Naive thymus-derived CD4-positive, alpha-beta T cell (primary cell): Measurements from ENCODE around the gene SGCA. TPM values are rescaled to one million over a fixed set of nuclear protein-coding genes. Genes with fewer than 3 reads are reported as not detected.

Experiments used
- ATAC-seq: fragments of 150-1000 bp; cut with Tn5 transposase; 2 replicates; pipeline ENCODE4 v1.10.0; 2021; ENCODE audit warnings: mild to moderate bottlenecking, moderate library complexity
- CTCF ChIA-PET: fragments of 350-600 bp; sonication (Branson Sonifier 250); formaldehyde crosslinking; loops from one replicate; lab custom pipeline; 2021; ENCODE audit warnings: antibody characterized with exemption; lab: Charles Lee
- POLR2A ChIA-PET: fragments of 350-600 bp; sonication (Branson Sonifier 250); formaldehyde crosslinking; loops from one replicate; lab custom pipeline; 2021; ENCODE audit warnings: antibody characterized with exemption, inconsistent platforms; lab: Charles Lee
- DNase-seq, 9 donors: peaks; one replicate each; pipeline versions ENCODE4 v3.0.0 to v3.0.0-alpha.2; 2020 to 2022; ENCODE audit warnings: mixed read lengths in 1 of 9
- H3K27ac ChIP-seq: one replicate; pipeline ENCODE4 v1.7.0; 2013; ENCODE audit warnings: mild to moderate bottlenecking, low read depth, low read length, moderate library complexity
- H3K27me3 ChIP-seq, 2 donors: one replicate each; pipeline ENCODE4 v1.7.0; 2013; ENCODE audit warnings: low read length in 2 of 2, mild to moderate bottlenecking in 2 of 2, moderate library complexity in 2 of 2; ENCODE audit not compliant: control insufficient read depth in 2 of 2, insufficient read depth in 2 of 2
- H3K36me3 ChIP-seq, 3 experiments: 1 replicate in 2 of 3; 2 replicates in 1 of 3; pipeline ENCODE4 v1.7.0; 2013; ENCODE audit warnings: low read length in 3 of 3, mild to moderate bottlenecking in 3 of 3, moderate library complexity in 1 of 3; ENCODE audit not compliant: insufficient read depth in 3 of 3, control insufficient read depth in 2 of 3
- H3K4me1 ChIP-seq, 2 donors: one replicate each; pipeline ENCODE4 v1.7.0; 2013; ENCODE audit warnings: low read length in 2 of 2, mild to moderate bottlenecking in 2 of 2, moderate library complexity in 1 of 2; ENCODE audit not compliant: control insufficient read depth in 2 of 2, insufficient read depth in 2 of 2
- H3K4me3 ChIP-seq: 2 replicates; pipeline ENCODE4 v1.7.0; 2013; ENCODE audit warnings: mild to moderate bottlenecking, low read length
- H3K9me3 ChIP-seq, 3 experiments: 1 replicate in 2 of 3; 2 replicates in 1 of 3; pipeline ENCODE4 v1.7.0; 2013; ENCODE audit warnings: low read length in 3 of 3; ENCODE audit not compliant: control insufficient read depth in 2 of 3
- H3K27ac Mint-ChIP-seq, 9 donors: one replicate each; pipeline ENCODE4 v1.8.0; 2020 to 2022; ENCODE audit warnings: mixed read lengths in 9 of 9, mild to moderate bottlenecking in 8 of 9, moderate library complexity in 5 of 9, inconsistent platforms in 2 of 9
- H3K27me3 Mint-ChIP-seq, 5 donors: one replicate each; pipeline ENCODE4 v1.8.0; 2021 to 2022; ENCODE audit warnings: mixed read lengths in 5 of 5, mild to moderate bottlenecking in 1 of 5
- H3K36me3 Mint-ChIP-seq, 5 donors: one replicate each; pipeline ENCODE4 v1.8.0; 2020 to 2022; ENCODE audit warnings: mixed read lengths in 5 of 5, mild to moderate bottlenecking in 3 of 5, inconsistent platforms in 1 of 5
- H3K4me1 Mint-ChIP-seq, 7 donors: one replicate each; pipeline ENCODE4 v1.8.0; 2020 to 2022; ENCODE audit warnings: mixed read lengths in 7 of 7, mild to moderate bottlenecking in 3 of 7, inconsistent platforms in 1 of 7
- H3K4me3 Mint-ChIP-seq, 10 donors: one replicate each; pipeline ENCODE4 v1.8.0; 2020 to 2022; ENCODE audit warnings: mild to moderate bottlenecking in 10 of 10, mixed read lengths in 10 of 10, moderate library complexity in 6 of 10, inconsistent platforms in 2 of 10
- H3K9me3 Mint-ChIP-seq, 11 donors: one replicate each; pipeline ENCODE4 v1.8.0; 2020 to 2022; ENCODE audit warnings: mixed read lengths in 11 of 11, mild to moderate bottlenecking in 4 of 11, inconsistent platforms in 1 of 11, moderate library complexity in 1 of 11
- intact Hi-C, 2 donors: fragments of 100-400 bp; cut with micrococcal nuclease; formaldehyde crosslinking; loops; one replicate each; pipeline ENCODE4 v1.15.1; 2023
- polyA plus RNA-seq, 2 donors: library from polyadenylated mRNA; unstranded; fragments of 300-500 nt; fragmentation: Illumina TruSeq; gene quantifications; one replicate each; pipeline ENCODE4 v1.2.3, GENCODE V29; 2021
- total RNA-seq, 6 experiments: library from RNA in 5 of 6; stranded (reverse) in 5 of 6; gene quantifications; 1 replicate in 5 of 6; 2 replicates in 1 of 6; pipeline ENCODE4 v1.2.3 and lab custom pipeline; 2021 to 2026

SGCA gene
- total and polyA plus RNA-seq, 7 experiments from 2014 or later: 0.69 TPM; not detected in 6

DNA sequence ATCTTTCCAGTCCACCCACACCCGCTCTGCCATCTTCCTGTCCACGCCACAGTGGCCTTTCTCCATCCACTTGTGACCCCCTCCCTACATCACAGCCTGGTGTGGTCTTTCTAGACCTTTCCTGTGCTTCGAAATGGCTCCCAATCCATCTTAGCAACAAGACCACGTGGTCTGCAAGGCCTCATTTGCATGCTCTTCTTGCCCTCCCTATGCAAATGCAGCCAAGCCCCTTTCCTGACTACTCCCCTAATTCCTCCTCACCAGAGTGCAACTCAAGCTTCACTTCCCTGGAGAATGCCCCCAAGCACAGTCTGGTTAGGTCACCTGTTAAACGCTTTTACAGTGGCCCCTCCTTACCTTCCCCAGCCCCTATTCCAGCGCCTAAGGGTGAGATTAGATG, 21.4 kb upstream of the SGCA start:
- H3K4me1 Mint-ChIP-seq: peaks cover 70 to 92% (median 83%) of the 10 kb centered on the region in 7 donors
- no peak for DNase-seq
- ChIA-PET CTCF (interaction anchor here (4.9 kb wide), 1 partner anchor 17 kb away, joined by 24 read pairs; no protein-coding TSS in a partner anchor), POLR2A (interaction anchor here (0.7 kb wide), 1 partner anchor 83 kb away, joined by 3 read pairs; no protein-coding TSS in a partner anchor)
- H3K9me3 ChIP-seq: no peaks in the 10 kb centered on the region
- no peaks in the 10 kb centered on the region for H3K27me3 ChIP-seq
- H3K4me1 ChIP-seq: peaks cover 57 to 62% of the 10 kb centered on the region in 2 donors
- H3K27ac Mint-ChIP-seq: peak overlapping the region in 8 of 9 donors; percentile 49 to 78 (median 71)
- peak overlapping the region in 4 of 10 donors; percentile 4 to 98 (median 38) for H3K4me3 Mint-ChIP-seq
- no peak overlapping the region for H3K27ac ChIP-seq
- H3K4me3 ChIP-seq: no peak overlapping the region
- no peak for ATAC-seq
- H3K36me3 ChIP-seq: peaks cover 4 to 57% (median 13%) of the 10 kb centered on the region in 3 experiments
- intact Hi-C loops: loop anchor here in 1 of 2 donors (10.0 kb wide), 1 partner anchor 560 kb away; the partner anchor contains the start of gene ANKRD40
- H3K9me3 Mint-ChIP-seq: no peaks in the 10 kb centered on the region
- no peaks in the 10 kb centered on the region for H3K27me3 Mint-ChIP-seq
- peaks cover 5 to 70% (median 27%) of the 10 kb centered on the region in 5 donors for H3K36me3 Mint-ChIP-seq

- Mint-ChIP-seq H3K27me3 (no peaks in the 10 kb centered on the region), H3K27ac (peak overlapping the region in 8 of 9 donors; percentile 70 to 89 (median 81)), H3K9me3 (no peaks in the 10 kb centered on the region), H3K4me1 (peaks cover 64 to 86% (median 79%) of the 10 kb centered on the region in 7 donors), H3K4me3 (peak overlapping the region in 8 of 10 donors; percentile 2 to 98 (median 62)), H3K36me3 (peaks cover 5 to 65% (median 21%) of the 10 kb centered on the region in 5 donors)
- Histone ChIP-seq H3K27me3 (no peaks in the 10 kb centered on the region), H3K4me3 (no peak overlapping the region), H3K36me3 (peaks cover 0 to 53% (median 8%) of the 10 kb centered on the region in 3 experiments), H3K27ac (no peak overlapping the region), H3K4me1 (peaks cover 52 to 55% of the 10 kb centered on the region in 2 donors), H3K9me3 (no peaks in the 10 kb centered on the region)
- DNase-seq (no peak), ATAC-seq (no peak)
- ChIA-PET CTCF (interaction anchor here (4.9 kb wide), 1 partner anchor 16 kb away, joined by 24 read pairs; no protein-coding TSS in a partner anchor), POLR2A (interaction anchor here (1.7 kb wide), 1 partner anchor 17 kb away, joined by 9 read pairs; no protein-coding TSS in a partner anchor)
- intact Hi-C loops: loop anchor here in 1 of 2 donors (10.0 kb wide), 1 partner anchor 560 kb away; the partner anchor contains the start of gene ANKRD40
These were observed 20.8 kb upstream of the SGCA start for GRCh38 chr17:50144845-50145531.

DNA sequence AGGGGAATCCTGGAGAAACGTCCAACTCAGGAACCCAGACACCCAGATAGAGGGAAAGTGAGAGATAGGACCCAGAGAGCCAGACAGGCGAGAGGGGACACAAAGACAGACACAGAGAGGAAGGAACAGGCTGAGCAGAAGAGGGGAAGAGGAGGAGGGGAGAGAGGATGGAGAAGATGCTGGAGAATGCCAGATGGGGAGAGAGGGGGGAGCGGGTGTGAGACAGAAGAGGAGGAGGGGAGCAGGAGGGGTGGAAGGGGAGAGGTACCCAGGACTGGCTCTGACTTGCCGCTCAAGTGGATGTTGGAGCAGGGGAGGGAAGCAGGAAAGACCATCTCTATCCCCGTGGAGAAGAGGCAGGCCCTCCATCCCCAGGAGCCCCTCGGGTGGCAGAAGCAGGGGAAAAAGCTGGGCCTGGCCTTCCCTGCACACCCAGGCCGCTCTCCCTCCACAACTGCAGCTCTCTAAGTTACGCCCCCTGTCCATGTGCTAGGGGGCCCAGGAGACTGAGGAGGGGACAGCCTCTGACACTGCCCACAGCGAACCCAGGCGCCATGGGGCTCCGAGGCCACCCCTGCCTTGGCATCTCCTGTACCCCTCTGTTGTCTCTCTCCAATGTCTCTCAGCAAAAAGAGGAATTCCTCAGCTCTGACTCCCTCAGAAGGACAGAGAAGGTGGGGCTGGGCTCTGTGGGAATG, 20.1 kb upstream of the SGCA start:
- no peaks in the 10 kb centered on the region for H3K9me3 ChIP-seq
- Mint-ChIP-seq H3K9me3 (no peaks in the 10 kb centered on the region), H3K4me3 (peak overlapping the region in 9 of 10 donors; percentile 2 to 98 (median 81)), H3K36me3 (peaks cover 5 to 60% (median 17%) of the 10 kb centered on the region in 5 donors), H3K4me1 (peaks cover 57 to 79% (median 72%) of the 10 kb centered on the region in 7 donors), H3K27ac (peak overlapping the region; percentile 26 to 89 (median 83)), H3K27me3 (no peaks in the 10 kb centered on the region)
- ATAC-seq (no peak), DNase-seq (no peak)
- peak overlapping the region; percentile 50 for H3K27ac ChIP-seq
- CTCF ChIA-PET: interaction anchor here (0.7 to 4.9 kb wide), 3 partner anchors 16 to 51 kb away, joined by 3 to 24 read pairs (median 4); no protein-coding TSS in a partner anchor
- peaks cover 0 to 54% (median 6%) of the 10 kb centered on the region in 3 experiments for H3K36me3 ChIP-seq
- H3K4me3 ChIP-seq: peak overlapping the region; percentile 17
- intact Hi-C loops: loop anchor here in 1 of 2 donors (10.0 kb wide), 1 partner anchor 559 kb away; the partner anchor contains the start of gene ANKRD40
- POLR2A ChIA-PET: interaction anchor here (0.6 to 1.7 kb wide), 3 partner anchors 11 to 720 kb away, joined by 3 to 9 read pairs (median 3); no protein-coding TSS in a partner anchor
- no peaks in the 10 kb centered on the region for H3K27me3 ChIP-seq
- H3K4me1 ChIP-seq: peaks cover 45 to 48% of the 10 kb centered on the region in 2 donors

DNA sequence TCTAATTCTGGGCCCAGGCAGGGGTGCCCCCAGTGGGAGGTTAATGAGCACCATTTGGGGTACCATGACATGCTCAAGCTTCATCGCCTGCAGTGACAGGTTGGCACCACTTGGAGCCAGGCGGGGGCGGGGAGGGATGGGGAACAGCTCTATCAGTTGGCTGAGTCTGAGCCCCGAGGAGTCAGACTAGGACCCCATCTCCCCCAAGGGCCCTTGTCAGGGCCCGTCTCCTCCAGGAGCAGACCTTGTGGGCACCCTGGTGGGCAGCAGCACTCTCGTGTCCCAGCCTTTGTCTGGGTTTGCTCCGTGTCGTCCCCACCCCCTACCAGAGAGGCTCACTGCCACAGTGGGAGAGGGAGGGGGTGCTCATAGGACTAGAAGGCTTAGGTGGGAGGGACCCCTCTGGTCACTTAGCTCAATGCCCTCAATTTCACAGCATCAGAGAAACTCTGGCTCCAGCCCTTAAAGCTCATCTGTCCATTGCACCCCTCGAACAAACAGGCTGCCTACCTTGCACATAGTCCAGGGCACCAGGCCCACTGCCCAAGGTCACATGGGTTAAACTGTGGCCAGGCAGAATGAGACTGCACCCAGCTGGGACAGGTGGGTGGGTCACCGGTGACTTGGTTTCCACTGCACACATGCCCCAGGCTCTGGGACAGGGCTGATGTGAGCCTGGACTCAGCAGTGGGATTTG, 19.4 kb upstream of the SGCA start:
- Mint-ChIP-seq H3K9me3 (no peaks in the 10 kb centered on the region), H3K4me1 (peaks cover 50 to 72% (median 65%) of the 10 kb centered on the region in 7 donors), H3K27ac (peak overlapping the region; percentile 26 to 91 (median 86)), H3K36me3 (peaks cover 5 to 56% (median 15%) of the 10 kb centered on the region in 5 donors), H3K27me3 (no peaks in the 10 kb centered on the region), H3K4me3 (peak overlapping the region; percentile 81 to 98 (median 90))
- ATAC-seq (no peak), DNase-seq (peak in 1 of 9 donors; percentile 40)
- ChIA-PET POLR2A (interaction anchor here (0.6 to 1.7 kb wide), 3 partner anchors 10 to 719 kb away, joined by 3 to 9 read pairs (median 3); no protein-coding TSS in a partner anchor), CTCF (interaction anchor here (0.7 to 4.9 kb wide), 3 partner anchors 15 to 52 kb away, joined by 3 to 24 read pairs (median 4); no protein-coding TSS in a partner anchor)
- peak overlapping the region; percentile 74 for H3K27ac ChIP-seq
- H3K27me3 ChIP-seq: no peaks in the 10 kb centered on the region
- H3K4me1 ChIP-seq: peaks cover 42 to 46% of the 10 kb centered on the region in 2 donors
- H3K4me3 ChIP-seq: peak overlapping the region; percentile 94
- H3K9me3 ChIP-seq: no peaks in the 10 kb centered on the region
- peaks cover 0 to 48% (median 6%) of the 10 kb centered on the region in 3 experiments for H3K36me3 ChIP-seq
- intact Hi-C loops: loop anchor here in 1 of 2 donors (10.0 kb wide), 1 partner anchor 558 kb away; the partner anchor contains the start of gene ANKRD40

DNA sequence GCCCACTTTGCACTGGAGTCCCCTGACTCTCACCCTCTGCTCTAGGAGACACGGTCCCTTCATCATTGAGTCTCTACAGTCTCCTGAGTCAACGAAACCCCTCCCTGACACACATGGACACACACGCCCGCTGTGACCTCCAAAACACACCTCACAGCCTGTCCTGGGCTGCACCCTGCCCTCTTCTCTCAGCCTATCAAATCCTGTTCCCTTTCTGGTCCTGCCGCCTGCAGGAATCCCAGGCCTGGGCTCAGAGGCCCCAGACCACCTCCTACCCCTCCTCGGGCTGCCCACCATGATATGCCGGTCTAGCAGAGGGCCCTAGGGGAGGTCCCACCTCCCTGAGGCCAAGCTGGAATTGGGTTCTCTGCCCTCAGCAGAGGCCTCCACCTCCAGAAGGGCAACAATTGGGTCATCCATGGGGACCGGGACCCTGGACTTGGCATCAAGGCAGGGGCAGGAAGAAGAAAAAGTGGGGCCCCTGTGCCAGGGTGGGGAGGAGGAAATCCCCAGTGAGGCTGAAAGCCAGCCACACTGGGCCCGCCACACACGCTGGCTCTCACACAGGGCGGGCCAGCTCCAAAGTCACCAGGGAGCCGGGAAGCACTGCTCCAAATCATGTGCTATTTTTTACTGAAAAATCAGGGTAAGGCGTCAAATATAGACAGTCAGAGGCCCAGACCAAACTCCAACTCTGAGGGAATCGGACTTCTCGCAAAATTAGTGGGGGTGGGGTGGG, 18.7 kb upstream of the SGCA start:
- H3K36me3 ChIP-seq: peaks cover 0 to 44% (median 6%) of the 10 kb centered on the region in 3 experiments
- no peaks in the 10 kb centered on the region for H3K27me3 ChIP-seq
- Mint-ChIP-seq H3K4me1 (peaks cover 43 to 71% (median 63%) of the 10 kb centered on the region in 7 donors), H3K36me3 (peaks cover 5 to 49% (median 11%) of the 10 kb centered on the region in 5 donors), H3K27ac (peak overlapping the region; percentile 71 to 91 (median 88)), H3K4me3 (peak overlapping the region; percentile 81 to 98 (median 90)), H3K9me3 (no peaks in the 10 kb centered on the region), H3K27me3 (no peaks in the 10 kb centered on the region)
- CTCF ChIA-PET: interaction anchor here (0.6 to 6.1 kb wide), 4 partner anchors 7 to 53 kb away, joined by 4 to 56 read pairs (median 14); no protein-coding TSS in a partner anchor
- H3K27ac ChIP-seq: peak overlapping the region; percentile 74
- peaks cover 38 to 41% of the 10 kb centered on the region in 2 donors for H3K4me1 ChIP-seq
- H3K9me3 ChIP-seq: no peaks in the 10 kb centered on the region
- peak overlapping the region; percentile 94 for H3K4me3 ChIP-seq
- no peak for DNase-seq
- no peak for ATAC-seq
- POLR2A ChIA-PET: interaction anchor here (0.7 to 1.8 kb wide), 5 partner anchors 8 to 90 kb away, joined by 3 to 9 read pairs (median 4); no protein-coding TSS in a partner anchor
- intact Hi-C loops: loop anchor here in 1 of 2 donors (10.0 kb wide), 1 partner anchor 558 kb away; the partner anchor contains the start of gene ANKRD40
